Stimulated activated CD4-positive, alpha-beta T cell treated with anti-CD3 and anti-CD28 coated beads, Interleukin-2, amount 100 ng/mL, for 48 hours (primary cell): ENCODE results near the gene MRPL9.
"Not testable (repeated sequence)": the region's sequence is repeated elsewhere in the genome, so short reads cannot be mapped to it uniquely, and the experiment has no call there.

Experiments used
- DNase-seq, 2 donors: peaks; one replicate each; pipeline ENCODE4 v3.0.0-alpha.2; 2020

Gene MRPL9

GRCh38 chr1:151782741-151783140 is 19.4 kb upstream of the MRPL9 start:
- DNase-seq = no peak

DNA sequence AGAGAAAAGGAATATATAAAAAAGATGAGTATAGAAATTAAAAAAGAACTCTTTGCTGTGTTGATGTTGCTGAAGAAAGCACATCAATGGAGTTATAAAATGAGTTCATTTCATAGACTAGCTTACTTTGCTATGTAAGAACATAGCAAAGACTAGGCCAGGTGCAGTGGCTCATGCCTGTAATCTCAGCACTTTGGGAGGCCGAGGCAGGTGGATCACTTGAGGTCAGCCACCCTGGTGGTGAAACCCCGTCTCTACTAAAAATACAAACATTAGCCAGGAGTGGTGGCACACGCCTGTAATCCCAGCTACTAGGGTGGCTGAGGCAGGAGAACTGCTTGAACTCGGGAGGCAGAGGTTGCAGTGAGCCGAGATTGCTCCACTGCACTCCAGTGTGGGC is 18.7 kb upstream of the MRPL9 start:
- DNase-seq = not testable (repeated sequence)

- DNase-seq = not testable (repeated sequence)
Measured at GRCh38 chr1:151780736-151781135, 17.4 kb upstream of the MRPL9 start.

DNA sequence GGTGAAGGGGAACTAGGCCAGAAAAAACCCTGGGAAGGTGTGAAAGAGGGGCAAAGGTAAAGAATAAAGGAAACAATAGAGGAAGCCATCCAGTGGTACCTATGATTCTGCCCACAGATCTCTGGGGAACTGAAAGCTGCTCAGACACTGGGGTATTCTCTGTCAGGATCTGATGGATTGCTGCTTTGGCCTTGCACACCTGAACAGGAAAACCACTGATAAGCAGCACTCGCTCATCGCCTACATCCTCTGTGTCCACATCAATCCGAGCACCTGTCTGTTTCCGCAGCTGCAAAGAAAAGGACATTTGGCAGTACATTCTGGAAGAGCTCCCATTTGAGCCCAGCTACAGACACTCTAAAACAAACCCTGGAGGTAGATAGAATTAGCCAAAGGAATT is 16.6 kb upstream of the MRPL9 start:
- DNase-seq = no peak

DNA sequence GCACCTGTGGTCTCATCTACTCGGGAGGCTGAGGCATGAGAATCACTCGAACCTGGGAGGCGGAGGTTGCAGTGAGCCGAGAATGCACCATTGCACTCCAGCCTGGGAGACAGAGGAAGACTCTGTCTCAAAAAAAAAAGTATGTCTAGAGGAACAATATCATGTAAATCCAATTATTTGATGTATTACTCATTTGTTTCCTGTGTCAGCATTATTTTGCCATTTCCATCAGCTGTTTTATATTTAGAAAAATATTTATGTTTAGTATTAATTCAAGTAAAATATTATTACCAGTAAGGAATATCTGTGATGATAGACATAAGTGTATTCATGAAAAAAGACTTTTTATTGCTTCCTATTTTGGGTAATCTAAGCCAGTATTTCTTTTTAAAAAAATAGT is 14.0 kb upstream of the MRPL9 start:
- no peak for DNase-seq

DNA sequence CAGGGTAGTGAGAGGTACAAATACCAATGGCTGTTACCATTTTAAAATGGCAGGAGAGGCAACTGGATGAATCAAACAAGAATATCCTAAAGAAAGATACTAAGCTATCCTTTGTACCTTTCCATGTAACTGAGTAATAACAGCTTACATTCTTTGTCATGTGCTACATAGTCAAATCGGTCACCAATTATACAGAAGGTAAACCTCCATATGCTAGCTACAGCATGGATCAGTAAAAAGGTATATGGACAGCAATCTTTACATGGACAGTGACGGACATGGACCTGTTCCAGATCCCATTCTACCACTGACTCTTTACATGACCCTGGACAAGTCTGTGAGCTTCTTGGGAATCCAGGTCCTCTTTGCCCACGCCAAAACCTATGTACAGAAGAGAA is 13.4 kb upstream of the MRPL9 start:
- no peak for DNase-seq

GRCh38 chr1:151775894-151776664 is 12.8 kb upstream of the MRPL9 start:
- no peak for DNase-seq

DNA sequence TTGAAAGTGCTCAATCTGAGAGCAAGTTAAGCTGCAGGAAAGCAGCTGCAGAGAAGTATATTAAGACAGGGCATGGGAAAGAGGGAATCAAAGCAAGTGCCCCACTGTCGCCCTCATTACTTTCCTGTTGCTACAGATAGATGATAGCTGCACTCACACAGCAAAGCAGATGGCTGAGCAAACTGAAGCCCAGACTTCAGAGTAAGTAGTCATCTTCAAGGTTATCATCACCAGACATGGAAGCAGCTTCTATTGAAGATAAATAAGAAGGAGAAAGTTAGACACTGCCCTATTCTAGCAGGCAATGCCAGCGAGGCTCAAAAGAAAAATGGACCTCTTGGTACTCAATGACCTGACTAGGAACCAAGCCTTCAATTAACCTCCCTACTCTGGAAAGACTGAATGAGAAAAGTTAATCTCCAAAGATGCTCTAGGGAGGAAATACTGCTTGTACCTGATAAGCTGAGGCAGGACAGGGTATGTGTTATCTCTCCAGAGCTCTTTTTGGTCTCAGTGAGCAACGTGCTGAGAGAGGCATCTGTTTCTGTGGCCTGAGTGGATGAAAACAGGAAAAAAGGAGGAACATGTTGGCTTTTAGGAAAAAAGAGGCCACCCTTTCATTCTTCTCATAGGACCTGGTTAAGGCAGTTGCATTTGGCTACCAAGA is 11.1 kb upstream of the MRPL9 start:
- DNase-seq = no peak

- DNase-seq = no peak
Measured at GRCh38 chr1:151773702-151774101, 10.4 kb upstream of the MRPL9 start.

DNA sequence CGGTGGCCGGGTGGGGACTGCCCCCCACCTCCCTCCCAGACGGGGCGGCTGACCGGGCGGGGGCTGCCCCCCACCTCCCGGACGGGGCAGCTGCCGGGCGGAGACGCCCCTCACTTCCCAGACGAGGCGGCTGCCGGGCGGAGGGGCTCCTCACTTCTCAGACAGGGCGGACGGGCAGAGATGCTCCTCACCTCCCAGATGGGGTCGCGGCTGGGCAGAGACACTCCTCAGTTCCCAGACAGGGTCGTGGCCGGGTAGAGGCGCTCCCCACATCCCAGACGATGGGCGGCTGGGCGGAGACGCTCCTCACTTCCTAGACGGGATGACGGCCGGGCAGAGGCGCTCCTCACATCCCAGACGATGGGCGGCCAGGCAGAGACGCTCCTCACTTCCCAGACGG is 6.0 kb upstream of the MRPL9 start:
- not testable (repeated sequence) for DNase-seq

DNA sequence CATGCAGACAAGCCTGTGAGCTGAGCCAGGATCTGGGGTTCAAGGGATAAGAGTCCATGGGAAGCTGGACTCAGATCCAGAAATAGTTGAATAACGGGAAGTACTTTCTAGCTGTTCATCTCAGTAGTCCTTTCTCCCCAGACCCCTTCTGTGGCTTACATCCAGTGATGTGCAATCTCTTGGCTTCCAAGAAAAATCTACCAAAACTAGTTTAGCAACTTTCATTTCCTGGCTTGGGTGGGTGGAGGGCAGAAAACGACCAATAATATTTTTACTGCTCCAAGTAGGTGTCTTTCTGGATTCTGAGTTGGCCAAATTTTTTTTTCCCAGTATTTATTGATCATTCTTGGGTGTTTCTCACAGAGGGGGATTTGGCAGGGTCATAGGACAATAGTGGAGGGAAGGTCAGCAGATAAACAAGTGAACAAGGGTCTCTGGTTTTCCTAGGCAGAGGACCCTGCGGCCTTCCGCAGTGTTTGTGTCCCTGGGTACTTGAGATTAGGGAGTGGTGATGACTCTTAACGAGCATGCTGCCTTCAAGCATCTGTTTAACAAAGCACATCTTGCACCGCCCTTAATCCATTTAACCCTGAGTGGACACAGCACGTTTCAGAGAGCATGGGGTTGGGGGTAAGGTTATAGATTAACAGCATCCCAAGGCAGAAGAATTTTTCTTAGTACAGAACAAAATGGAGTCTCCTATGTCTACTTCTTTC is 5.2 kb upstream of the MRPL9 start:
- not testable (repeated sequence) for DNase-seq

- DNase-seq = no peak
Measured at GRCh38 chr1:151763990-151764389, 694 bp upstream of the MRPL9 start.

DNA sequence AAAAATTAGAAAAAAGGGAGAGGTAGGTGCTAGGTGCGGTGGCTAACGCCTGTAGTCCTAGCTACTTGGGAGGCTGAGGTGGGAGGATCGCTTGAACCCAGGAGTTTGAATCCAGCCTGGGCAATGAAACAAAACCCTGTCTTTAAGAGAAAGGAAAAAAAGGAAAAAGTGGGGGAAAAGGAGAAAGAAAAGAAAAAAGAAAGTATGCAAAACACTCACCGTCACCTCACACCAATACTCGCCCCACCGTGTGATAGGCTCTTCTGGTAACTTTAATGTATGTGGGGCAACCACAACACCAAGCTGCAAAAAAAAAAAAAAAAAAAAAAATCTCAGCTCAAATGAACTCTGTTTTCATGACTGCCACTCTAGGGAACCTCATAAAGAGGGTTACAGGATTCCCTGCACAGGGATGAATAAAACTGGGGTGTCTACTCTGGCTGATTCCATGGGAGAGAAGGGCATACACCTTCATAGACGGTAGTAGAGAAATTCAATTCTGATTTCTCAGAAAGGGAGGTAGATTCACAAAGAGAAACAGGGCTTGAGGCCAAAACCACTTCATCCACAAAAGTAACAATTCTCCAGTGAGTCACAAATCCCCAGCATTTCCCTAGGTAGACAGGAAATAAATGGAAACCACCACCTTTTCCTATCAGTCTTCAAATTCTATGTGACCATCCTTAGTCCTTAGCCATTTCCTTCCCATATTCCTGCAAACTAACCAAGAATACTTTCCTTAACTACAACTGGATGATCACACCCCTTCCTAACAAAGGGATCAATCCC is 2.5 kb downstream of the MRPL9 start:
- no peak for DNase-seq

- DNase-seq = no peak
Measured at GRCh38 chr1:151759241-151759640, 4.1 kb downstream of the MRPL9 start.

- DNase-seq = no peak
Measured at GRCh38 chr1:151756291-151756690, 7.0 kb downstream of the MRPL9 start.

GRCh38 chr1:151741516-151741915 is 21.8 kb downstream of the MRPL9 start:
- no peak for DNase-seq

DNA sequence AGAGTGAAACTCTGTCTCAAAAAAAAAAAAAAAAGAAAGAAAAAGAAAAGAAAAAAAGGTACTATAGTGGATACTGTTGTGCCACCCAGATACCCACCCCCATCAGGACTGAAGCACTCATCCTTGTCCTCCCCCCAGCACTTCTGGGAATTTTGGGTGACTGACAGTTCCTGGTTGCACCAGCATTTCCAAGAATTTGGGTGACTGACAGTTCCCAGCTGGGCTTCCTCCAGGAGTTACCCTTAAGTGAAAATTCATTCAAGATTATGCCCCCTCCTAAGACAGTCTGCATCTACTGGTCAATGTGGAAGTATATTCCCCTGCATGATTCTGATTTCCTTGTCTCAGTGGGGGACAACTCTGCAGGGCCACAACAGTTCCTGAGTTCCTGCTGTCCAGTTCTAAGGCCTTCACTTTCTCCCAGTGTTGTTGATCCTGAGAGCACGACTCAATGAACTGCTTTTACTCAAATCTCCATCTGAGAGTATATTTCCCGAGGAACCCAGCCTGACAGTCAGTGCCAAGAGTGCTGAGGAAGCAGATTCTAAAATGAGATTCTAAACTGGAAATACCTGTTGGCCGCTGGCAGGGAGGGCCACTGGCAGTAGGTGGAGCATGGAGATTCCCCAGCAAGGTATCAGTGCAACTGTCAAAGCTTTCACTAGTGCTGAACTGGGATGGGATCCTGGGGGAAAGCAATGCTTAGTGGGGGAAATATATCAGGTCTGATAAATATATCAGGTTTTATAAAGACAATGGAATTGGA is 23.5 kb downstream of the MRPL9 start:
- no peak for DNase-seq

DNA sequence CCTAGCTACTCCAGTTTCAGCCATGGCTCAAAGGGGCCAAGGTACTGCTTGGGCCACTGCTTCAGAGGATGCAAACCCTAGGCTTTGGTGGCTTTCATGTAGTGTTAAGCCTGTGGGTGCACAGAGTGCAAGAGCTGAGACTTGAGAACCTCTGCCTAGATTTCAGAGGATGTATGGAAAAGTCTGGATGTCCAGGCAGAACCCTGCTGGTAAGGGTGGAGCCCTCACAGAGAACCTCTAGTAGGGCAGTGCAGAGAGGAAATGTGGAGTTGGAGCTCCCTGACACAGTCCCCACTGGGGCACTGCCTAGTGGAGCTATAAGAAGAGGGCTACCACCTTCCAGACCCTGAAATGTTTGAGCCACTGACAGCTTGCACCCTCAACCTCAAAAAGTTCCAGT is 25.8 kb downstream of the MRPL9 start:
- DNase-seq = no peak

DNA sequence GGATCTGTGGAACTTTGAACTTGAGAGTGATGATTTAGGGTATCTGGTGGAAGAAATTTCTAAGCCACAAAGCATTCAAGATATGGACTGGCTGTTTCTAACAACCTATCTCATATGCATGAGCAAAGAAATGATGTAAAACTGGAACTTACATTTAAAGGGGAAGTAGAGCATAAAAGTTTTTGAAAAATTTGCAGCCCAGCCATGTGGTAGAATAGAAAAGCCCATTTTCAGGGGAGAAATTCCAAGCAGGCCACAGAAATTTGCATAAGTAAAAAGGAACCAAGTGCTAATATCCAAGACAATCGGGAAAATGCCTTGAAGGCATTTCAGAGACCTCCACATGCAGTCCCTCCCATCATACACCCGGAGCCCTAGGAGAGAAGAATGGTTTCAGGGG is 26.3 kb downstream of the MRPL9 start:
- DNase-seq = no peak

- DNase-seq = not testable (repeated sequence)
Measured at GRCh38 chr1:151733995-151734394, 29.3 kb downstream of the MRPL9 start.

DNA sequence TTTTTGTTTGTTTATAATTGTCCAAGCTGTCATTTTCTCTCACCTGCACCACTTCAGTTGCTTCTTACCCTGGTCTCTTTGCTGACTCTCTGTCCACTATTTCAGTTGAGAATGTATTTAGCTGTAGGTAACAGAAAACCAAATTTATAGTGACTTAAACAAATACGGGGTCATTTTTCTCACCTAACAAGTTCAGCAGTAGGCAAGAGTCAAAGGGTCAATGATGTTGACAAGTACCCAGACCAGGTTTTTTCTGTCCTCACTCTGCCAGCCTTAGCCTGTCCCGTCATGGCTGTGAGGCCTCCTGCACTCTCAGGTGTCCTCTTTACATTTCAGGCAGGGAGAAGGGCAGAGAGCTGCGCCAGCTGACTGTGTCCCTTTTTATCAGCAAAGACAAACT is 30.2 kb downstream of the MRPL9 start:
- DNase-seq = no peak

DNA sequence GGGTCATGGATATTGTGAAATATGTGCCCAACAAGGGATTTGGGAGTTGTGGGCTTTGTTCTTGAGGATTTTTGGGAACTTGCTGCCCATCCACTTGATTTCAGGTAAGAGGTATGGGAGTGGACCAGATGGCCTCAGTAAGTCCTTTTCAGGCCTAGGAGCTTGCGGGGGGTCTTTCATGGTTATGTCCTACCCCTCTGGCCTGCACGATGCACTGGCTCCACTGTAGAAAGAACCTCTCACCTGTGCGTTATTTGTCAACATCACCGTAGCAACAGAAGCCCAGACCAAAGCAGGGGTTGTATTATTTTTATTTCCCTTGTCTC is 33.4 kb downstream of the MRPL9 start:
- no peak for DNase-seq
